HG03520 (cell line): ENCODE results near the gene ASB13.

ENCODE experiments used
- ATAC-seq: cut with Tn5 transposase; IDR thresholded peaks from one replicate; pipeline ENCODE4 v1.9.1; 2021; ENCODE audit warnings: mild to moderate bottlenecking, moderate library complexity; ENCODE audit not compliant: unreplicated experiment

Gene ASB13

GRCh38 chr10:5591336-5591824 lies 75.0 kb downstream of the ASB13 start:
- no peak for ATAC-seq

GRCh38 chr10:5590816-5591215 lies 75.6 kb downstream of the ASB13 start:
- ATAC-seq, result no peak

- no peak for ATAC-seq
These were observed 76.5 kb downstream of the ASB13 start for GRCh38 chr10:5589661-5590511.

GRCh38 chr10:5589011-5589660 lies 77.3 kb downstream of the ASB13 start:
- no peak for ATAC-seq
